GM19452 (cell line): Measurements from ENCODE around the gene SPINK2.
A peak's percentile ranks its signal among the peaks of the same experiment; 100 is the strongest.

Experiments
- ATAC-seq: cut with Tn5 transposase; IDR thresholded peaks from one replicate; pipeline ENCODE4 v1.9.1; 2021; ENCODE audit not compliant: unreplicated experiment

The SPINK2 gene, protein sequence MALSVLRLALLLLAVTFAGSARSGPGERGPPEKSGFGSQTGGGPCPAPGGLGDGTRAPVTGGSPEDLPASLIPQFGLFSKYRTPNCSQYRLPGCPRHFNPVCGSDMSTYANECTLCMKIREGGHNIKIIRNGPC

GRCh38 chr4:56821381-56822243 lies at the start of gene SPINK2:
TSS of gene SPINK2 (minus strand) at chr4:56821701. CDS start at chr4:56821662, 39 bp downstream.
- no peak for ATAC-seq

- no peak for ATAC-seq
These were observed 49.4 kb upstream of the SPINK2 start for GRCh38 chr4:56870946-56871345.

DNA sequence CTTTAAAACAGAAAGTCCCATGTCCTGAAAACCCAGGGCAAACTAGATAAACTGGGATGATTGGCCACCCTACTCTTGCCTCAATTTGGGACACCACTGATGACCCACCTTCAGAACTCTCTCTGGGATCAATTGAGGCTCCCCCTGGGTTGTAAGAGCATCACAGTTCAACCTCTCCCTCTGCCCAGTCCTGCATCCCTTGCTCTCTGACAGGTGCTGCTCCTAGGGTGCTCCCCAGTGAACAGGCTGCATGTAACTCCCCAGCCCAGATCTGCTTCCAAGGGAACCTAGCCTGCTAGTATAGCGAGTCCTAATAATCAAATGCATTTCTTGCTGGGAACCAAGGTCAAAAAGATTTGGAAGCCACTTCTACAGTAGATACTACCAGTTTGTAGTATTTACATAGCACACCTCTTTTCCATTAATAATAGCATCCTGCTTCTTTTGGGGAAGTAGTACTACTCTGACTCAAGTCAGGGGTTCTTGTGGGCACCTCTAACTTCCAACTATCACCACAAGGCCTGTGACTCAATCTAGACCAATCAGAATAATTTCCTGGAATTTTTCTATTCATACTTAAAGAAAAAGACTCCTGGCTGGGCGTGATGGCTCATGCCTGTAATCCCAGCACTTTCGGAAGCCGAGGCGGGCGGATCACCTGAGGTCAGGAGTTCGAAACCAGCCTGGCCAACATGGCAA lies 42.1 kb upstream of the SPINK2 start:
- no peak for ATAC-seq

DNA sequence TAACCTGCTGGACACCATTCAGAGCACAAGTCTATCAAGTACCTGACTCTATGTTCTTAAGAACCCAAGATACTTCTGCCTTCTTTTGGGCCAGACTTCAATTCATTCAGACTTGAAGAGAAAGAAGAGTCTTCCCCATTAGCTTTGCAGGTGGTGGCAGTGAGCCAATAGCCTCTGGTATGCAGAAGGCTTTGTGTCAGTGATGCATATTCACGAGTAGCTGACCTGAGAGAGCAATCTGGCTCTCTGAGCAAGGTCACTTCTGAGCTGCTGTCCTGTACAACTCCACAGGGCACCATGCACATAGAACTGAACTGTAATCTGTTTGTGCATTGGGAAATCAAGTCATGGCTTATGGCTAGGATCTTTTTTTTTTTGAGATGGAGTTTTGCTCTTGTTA lies 39.9 kb upstream of the SPINK2 start:
- ATAC-seq, result no peak

DNA sequence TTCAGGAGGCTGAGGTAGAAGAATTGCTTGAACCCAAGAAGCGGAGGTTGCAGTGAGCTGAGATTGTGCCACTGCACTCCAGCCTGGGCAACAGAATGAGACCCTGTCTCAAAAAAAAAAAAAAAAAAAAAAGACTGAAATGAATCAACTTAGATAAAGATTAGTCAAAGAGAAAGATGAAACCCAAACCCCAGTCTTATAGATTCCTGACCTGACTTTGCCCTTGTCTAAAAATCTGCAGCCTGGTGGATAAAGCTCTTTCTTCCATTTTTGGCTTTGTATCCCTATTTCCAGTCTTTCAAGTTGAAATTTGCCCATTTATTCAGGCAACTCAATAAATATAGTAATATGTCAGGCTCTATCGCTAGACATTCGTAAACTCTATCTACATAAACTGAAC lies 39.3 kb upstream of the SPINK2 start:
- no peak for ATAC-seq

- peak; percentile 57 for ATAC-seq
These were observed 38.3 kb upstream of the SPINK2 start for GRCh38 chr4:56859841-56860240.

- ATAC-seq, result no peak
These were observed 36.3 kb upstream of the SPINK2 start for GRCh38 chr4:56857601-56858309.

DNA sequence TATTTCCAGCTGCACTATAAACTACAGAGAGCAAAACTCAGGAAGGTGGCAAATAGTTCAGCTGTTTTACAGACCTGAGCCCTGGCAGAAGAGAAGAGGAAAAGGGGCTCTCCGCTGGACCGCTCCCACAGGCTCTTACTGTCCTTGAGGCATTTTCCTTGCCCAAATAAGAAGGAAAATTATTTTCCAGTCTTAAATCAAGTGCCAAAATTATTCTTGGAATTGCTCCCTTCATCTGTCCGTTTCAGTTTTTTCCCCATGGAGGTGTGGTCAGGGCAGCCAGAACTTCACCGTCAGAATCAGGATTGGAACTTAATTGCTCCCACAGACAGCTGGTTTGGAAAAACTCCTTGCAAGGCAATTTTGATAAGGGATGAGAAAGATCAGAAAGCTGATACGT lies 35.2 kb upstream of the SPINK2 start:
- no peak for ATAC-seq

- no peak for ATAC-seq
These were observed 29.4 kb upstream of the SPINK2 start for GRCh38 chr4:56850910-56851309.

GRCh38 chr4:56844802-56845580 lies 23.5 kb upstream of the SPINK2 start:
- ATAC-seq, result no peak

DNA sequence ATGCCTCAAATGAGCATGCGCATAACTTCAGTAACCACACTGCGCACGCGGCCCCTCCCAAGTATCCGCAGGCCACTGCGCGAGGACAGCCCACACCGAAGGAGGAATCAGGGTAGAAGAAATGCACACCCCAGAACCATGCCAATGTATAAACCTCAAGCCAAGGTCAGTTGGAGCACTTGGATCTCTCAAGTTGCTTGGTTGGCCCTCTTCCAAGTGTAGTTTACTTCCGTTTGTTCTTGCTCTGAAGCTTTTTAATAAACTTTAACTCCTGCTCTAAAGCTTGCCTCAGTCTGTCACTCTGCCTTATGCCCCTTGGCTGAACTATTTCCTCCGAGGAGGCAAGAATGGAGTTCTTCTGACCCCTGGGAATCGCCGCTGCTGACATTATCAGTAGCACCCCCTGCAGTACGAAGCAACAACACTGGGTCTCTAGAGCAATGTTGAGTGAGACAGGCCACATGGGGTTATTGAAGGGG lies 22.0 kb upstream of the SPINK2 start:
- ATAC-seq, result no peak

DNA sequence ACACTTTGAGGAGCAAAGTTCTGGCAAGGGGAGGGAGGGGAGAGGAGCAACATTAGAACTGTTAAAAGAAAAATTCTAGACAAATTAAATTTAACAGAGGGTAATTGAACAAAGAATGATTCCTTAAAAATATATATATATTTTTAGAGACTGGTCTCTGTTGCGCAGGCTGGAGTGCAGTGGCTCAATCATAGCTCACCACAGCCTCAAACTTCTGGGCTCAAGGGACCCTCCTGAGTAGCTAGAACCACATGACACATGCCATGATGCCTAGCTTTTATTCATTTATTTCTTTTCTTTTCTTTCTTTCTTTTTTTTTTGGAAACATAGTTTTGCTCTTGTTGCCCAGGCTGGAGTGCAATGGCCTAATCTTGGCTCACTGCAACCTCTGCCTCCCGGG lies 19.1 kb upstream of the SPINK2 start:
- ATAC-seq, result no peak

- ATAC-seq, result peak; percentile 88
These were observed 7.5 kb upstream of the SPINK2 start for GRCh38 chr4:56828784-56829535.

DNA sequence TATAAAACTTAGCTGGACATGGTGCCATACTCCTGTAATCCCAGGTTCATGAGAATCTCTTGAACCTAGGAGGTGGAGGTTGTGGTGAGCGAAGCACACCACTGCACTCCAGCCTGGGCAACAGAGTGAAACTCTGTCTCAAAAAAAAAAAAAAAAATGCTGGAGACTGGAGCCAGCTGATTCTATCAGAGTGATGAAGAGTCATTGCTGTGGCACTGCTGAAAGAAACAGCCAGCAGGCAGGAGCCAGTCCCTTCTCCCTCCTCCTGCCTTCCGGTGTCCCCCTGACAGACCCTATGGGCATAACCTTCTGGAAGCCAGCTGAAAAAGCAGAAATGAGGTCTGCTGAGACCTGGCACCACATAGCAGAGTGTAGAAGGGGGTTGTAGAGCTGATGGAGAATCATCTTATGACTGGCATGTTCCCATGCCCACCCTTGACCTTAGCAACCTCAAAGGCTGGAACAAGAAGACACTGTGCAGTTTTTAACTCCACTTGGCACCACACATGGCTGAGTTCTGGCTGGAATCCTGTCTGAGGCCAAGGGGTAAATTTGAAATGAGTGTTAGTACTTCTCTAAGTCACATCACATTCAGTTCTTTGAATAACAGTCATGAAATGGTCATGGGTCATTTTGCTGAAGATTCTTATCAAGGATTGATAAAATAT lies 2.6 kb upstream of the SPINK2 start:
- no peak for ATAC-seq

GRCh38 chr4:56818797-56819196 lies 2.7 kb downstream of the SPINK2 start:
- no peak for ATAC-seq

- peak; percentile 87 for ATAC-seq
These were observed 3.5 kb downstream of the SPINK2 start for GRCh38 chr4:56817840-56818491.

DNA sequence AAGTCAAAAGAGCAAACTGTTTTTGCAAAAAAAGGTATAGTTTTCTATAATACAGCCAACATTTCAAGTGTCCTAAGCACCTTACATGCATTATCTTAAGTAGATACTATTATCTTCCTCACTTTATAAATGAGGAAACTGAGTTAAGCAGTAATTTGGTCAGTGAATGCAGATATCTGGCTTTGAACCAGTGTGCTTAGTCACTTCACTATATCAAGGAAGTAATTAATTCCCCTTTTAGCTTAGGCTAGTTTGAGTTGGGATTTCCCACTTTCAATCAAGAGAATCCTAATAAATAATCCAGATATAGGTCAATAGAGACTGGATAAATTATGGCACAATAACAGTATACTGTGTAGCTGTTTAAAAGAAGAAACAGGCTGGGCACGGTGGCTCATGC lies 14.8 kb downstream of the SPINK2 start:
- no peak for ATAC-seq

DNA sequence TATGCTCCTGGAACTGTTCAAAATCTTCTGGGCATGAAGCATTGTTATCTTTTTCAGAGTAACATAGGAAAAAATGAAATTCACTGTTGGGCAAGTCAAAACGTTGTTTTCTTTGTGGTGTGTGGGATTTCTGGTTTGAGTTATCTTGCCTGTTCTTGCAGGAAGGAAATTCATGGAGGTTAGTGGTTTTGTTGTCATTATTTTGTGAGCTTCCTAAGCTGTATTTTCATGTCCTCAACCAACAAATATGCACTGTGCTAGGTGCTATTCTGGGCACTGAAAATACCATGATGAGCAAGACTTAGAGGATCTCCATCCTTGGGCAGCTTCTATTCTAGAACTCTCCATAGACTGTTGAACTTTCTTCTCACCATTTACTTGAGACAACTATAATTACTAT lies 16.9 kb downstream of the SPINK2 start:
- no peak for ATAC-seq

DNA sequence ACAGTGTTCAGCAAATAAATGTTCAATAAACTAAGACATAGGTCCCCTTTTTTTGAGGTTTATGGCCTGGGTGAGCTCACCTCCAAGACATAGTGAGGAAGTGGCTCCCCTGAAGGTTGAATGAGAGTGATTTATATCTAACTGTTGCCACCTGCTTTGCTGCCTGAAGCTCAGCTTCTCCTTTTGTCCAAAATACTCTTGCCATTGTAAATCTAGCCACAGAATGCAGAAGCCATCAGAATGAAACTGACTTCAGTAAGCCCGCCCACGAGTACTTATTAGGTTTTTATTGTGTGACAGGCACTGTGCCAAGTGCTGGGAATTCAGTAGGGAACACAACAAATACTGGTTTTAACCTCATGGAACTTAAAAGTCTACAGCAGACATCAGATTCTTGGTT lies 18.0 kb downstream of the SPINK2 start:
- ATAC-seq, result no peak
